Keratinocyte (primary cell): ENCODE measurements around the gene POU3F2. TPM values are rescaled to one million over a fixed set of nuclear protein-coding genes. Genes with fewer than 3 reads are reported as not detected.

ENCODE experiments used
- DNase-seq: peaks from one replicate; pipeline ENCODE4 v3.0.0-alpha.2; 2011; ENCODE audit warnings: low read depth, missing footprints, low spot score
- FAIRE-seq: peaks from 2 replicates; lab custom pipeline; 2011; peaks lifted over from hg19 to GRCh38; lab: Jason Lieb, UNC
- H2AFZ ChIP-seq: 2 replicates; pipeline ENCODE4 v1.6.0; 2012; ENCODE audit warnings: low read length, control low read depth, inconsistent platforms; ENCODE audit not compliant: control insufficient read depth
- H3K27ac ChIP-seq: 2 replicates; pipeline ENCODE4 v1.5.1; 2011; ENCODE audit warnings: low read length; ENCODE audit not compliant: control insufficient read depth, insufficient read depth
- H3K27me3 ChIP-seq: 3 replicates; pipeline ENCODE4 v1.6.0; 2011; ENCODE audit warnings: low read length; ENCODE audit not compliant: control insufficient read depth, insufficient read depth; ENCODE audit errors: extremely low read depth
- H3K36me3 ChIP-seq, 2 experiments: 2 replicates in 1 of 2; 3 replicates in 1 of 2; pipeline ENCODE4 v1.5.1; 2011; ENCODE audit warnings: low read length in 2 of 2, mild to moderate bottlenecking in 1 of 2; ENCODE audit not compliant: control insufficient read depth in 2 of 2, insufficient read depth in 2 of 2; ENCODE audit errors: extremely low read depth in 1 of 2
- H3K4me1 ChIP-seq: 3 replicates; pipeline ENCODE4 v1.5.1; 2011; ENCODE audit warnings: low read length; ENCODE audit not compliant: control insufficient read depth, insufficient read depth; ENCODE audit errors: extremely low read depth
- H3K4me2 ChIP-seq: 3 replicates; pipeline ENCODE4 v1.6.0; 2011; ENCODE audit warnings: low read depth, low read length; ENCODE audit not compliant: control insufficient read depth, insufficient read depth; ENCODE audit errors: extremely low read depth
- H3K4me3 ChIP-seq, 3 experiments: fragments of 200-600 bp in 1 of 3; sonication (generic) in 1 of 3; 2 replicates in 2 of 3; 3 replicates in 1 of 3; pipeline ENCODE4 v1.5.1; 2011 to 2016; ENCODE audit warnings: low read length in 3 of 3, mild to moderate bottlenecking in 3 of 3, control low read depth in 2 of 3, inconsistent platforms in 1 of 3, low read depth in 1 of 3, mixed read lengths in 1 of 3, mixed run types in 1 of 3, moderate library complexity in 1 of 3; ENCODE audit not compliant: control insufficient read depth in 2 of 3, insufficient read depth in 2 of 3; ENCODE audit errors: extremely low read depth in 1 of 3
- H3K79me2 ChIP-seq: 2 replicates; pipeline ENCODE4 v1.6.0; 2012; ENCODE audit warnings: low read length; ENCODE audit not compliant: control insufficient read depth, insufficient read depth
- H3K9ac ChIP-seq: 3 replicates; pipeline ENCODE4 v1.6.0; 2011; ENCODE audit warnings: low read length; ENCODE audit not compliant: control insufficient read depth, insufficient read depth; ENCODE audit errors: extremely low read depth
- H3K9me1 ChIP-seq: 3 replicates; pipeline ENCODE4 v1.6.0; 2011; ENCODE audit warnings: low read length; ENCODE audit not compliant: control insufficient read depth, insufficient read depth; ENCODE audit errors: extremely low read depth
- H3K9me3 ChIP-seq: 2 replicates; pipeline ENCODE4 v1.5.1; 2012; ENCODE audit warnings: low read depth, low read length; ENCODE audit not compliant: control insufficient read depth
- H4K20me1 ChIP-seq: 3 replicates; pipeline ENCODE4 v1.6.0; 2011; ENCODE audit warnings: low read length; ENCODE audit not compliant: control insufficient read depth, insufficient read depth; ENCODE audit errors: extremely low read depth
- CTCF ChIP-seq, 3 experiments: IDR thresholded peaks in 1 of 3; conservative IDR thresholded peaks in 1 of 3; optimal IDR thresholded peaks in 1 of 3; 2 replicates in 2 of 3; 3 replicates in 1 of 3; pipeline versions ENCODE3 to v1.5.1; 2011; ENCODE audit warnings: low read length in 3 of 3, mild to moderate bottlenecking in 3 of 3, moderate library complexity in 2 of 3, control low read depth in 1 of 3, inconsistent platforms in 1 of 3; ENCODE audit not compliant: insufficient read depth in 2 of 3; ENCODE audit errors: extremely low read depth in 1 of 3
- EZH2 ChIP-seq: IDR thresholded peaks from one replicate; pipeline ENCODE4 v1.6.1; 2012; ENCODE audit warnings: inconsistent platforms, mild to moderate bottlenecking, low read length, moderate library complexity
- dilution Hi-C: fragments of 300-500 bp; cut with MboI; formaldehyde crosslinking; loops from one replicate; pipeline ENCODE4 v1.7.0; 2020; ENCODE audit warnings: low sequenced_read_pairs; ENCODE audit not compliant: extremely low pct_ligation_motif_present
- polyA plus RNA-seq, 5 experiments: library from polyadenylated mRNA; depleted of rRNA in 3 of 5; stranded (reverse) in 3 of 5; stranded (forward) in 1 of 5; unstranded in 1 of 5; fragments of >200 nt; gene quantifications; 1 replicate in 1 of 5; 2 replicates in 3 of 5; 3 replicates in 1 of 5; pipeline versions ENCODE4 v1.2.1 to v1.2.3, GENCODE V29; 2011 to 2012; ENCODE audit warnings: missing spikeins in 2 of 5, low read depth in 1 of 5, low replicate concordance in 1 of 5

POU3F2 gene
- polyA plus RNA-seq, 1 donor (not counting 4 experiments of a cell fraction or from before 2014, with no cell fraction given), result not detected

- Histone ChIP-seq H3K79me2 (no peaks in the 10 kb centered on the region), H3K4me2 (no peak overlapping the region), H3K9me3 (no peaks in the 10 kb centered on the region), H3K4me1 (peaks cover 8% of the 10 kb centered on the region), H4K20me1 (no peaks in the 10 kb centered on the region), H3K36me3 (no peaks in the 10 kb centered on the region), H3K9me1 (no peaks in the 10 kb centered on the region), H3K27ac (no peak overlapping the region), H2AFZ (no peak overlapping the region), H3K4me3 (no peak overlapping the region), H3K9ac (no peak overlapping the region), H3K27me3 (peaks cover 88% of the 10 kb centered on the region)
- TF ChIP-seq EZH2, result peak; percentile 99
- no peak for TF ChIP-seq CTCF (optimal IDR thresholded peaks at IDR 0.05 in 1 of 3, IDR thresholded peaks at IDR 0.05 in 1 of 3, conservative IDR thresholded peaks at IDR 0.05 in 1 of 3; ENCODE audit: extremely low read depth in 1 of 3, insufficient read depth in 2 of 3, low read length in 3 of 3)
- dilution Hi-C loops, result no loop called here
- FAIRE-seq, result no peak
- no peak for DNase-seq
Observed at GRCh38 chr6:98843271-98844243, 9.2 kb downstream of the POU3F2 start.

DNA sequence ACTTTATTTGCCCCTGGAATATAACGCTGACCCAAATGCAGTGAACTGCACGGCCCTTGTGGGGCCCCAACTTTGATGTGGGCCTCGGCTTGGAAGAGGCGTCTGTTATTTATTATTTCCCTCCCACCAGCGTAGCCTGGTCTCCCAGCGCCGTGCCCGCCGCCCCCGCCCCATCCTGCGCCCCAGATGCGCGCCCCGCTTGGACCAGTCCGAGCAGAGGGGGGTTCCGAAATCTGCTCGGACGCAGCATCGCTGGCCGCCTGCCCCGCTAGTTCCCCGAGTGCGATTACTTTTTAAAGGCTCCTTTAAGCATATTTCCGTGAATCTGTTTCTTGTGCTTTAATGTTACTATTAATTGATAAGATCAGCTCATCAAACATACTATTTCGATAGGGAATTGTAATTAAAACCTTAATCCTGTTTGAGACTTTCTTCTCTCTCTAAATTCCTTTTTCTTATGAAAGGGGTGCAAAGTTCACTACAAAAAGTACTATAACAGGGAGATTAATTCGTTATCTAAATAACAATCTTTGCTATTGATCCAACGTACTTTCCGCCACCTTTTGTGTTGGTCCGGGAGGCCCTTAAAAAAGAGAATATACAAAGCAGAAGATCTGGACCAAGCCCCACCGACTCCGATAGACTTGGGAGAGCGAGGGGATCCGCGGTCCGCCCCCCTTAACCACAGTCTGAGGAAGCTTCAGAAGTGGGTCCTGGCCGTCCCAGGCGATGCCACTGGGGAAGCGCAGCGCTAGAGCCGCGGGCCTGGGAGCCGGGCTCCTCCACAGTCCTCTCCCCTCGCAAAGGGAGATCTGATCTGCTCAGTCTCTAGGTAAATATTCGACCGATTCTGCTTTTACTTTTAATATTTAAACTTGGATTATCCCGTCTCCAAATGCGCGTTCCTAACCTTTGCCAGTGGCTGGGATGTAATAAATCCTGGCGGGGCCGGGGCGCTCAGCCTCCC lies 10.2 kb downstream of the POU3F2 start:
- DNase-seq, result no peak
- peak overlapping the region in 1 of 3 experiments; percentile 7 for H3K4me3 ChIP-seq
- no peak overlapping the region for H2AFZ ChIP-seq
- H3K27me3 ChIP-seq, result peaks cover 94% of the 10 kb centered on the region
- no peaks in the 10 kb centered on the region for H4K20me1 ChIP-seq
- no peak overlapping the region for H3K27ac ChIP-seq
- no peak overlapping the region for H3K9ac ChIP-seq
- H3K9me3 ChIP-seq, result no peaks in the 10 kb centered on the region
- H3K79me2 ChIP-seq, result no peaks in the 10 kb centered on the region
- peak overlapping the region; percentile 41 for H3K4me2 ChIP-seq
- TF ChIP-seq CTCF (optimal IDR thresholded peaks at IDR 0.05 in 1 of 3, IDR thresholded peaks at IDR 0.05 in 1 of 3, conservative IDR thresholded peaks at IDR 0.05 in 1 of 3; ENCODE audit: extremely low read depth in 1 of 3, insufficient read depth in 2 of 3, low read length in 3 of 3) (no peak), EZH2 (peak; percentile 92)
- H3K36me3 ChIP-seq, result no peaks in the 10 kb centered on the region
- no peak for FAIRE-seq
- peaks cover 8% of the 10 kb centered on the region for H3K4me1 ChIP-seq
- dilution Hi-C loops, result no loop called here
- H3K9me1 ChIP-seq, result no peaks in the 10 kb centered on the region
